Limb (tissue), 2 donors: ENCODE measurements around the gene RGS7.
"Not testable (repeated sequence)": the region's sequence is repeated elsewhere in the genome, so short reads cannot be mapped to it uniquely, and the experiment has no call there.

Experiments used
- DNase-seq, 2 donors: peaks; one replicate each; pipeline ENCODE4 v3.0.0-alpha.2; 2016; ENCODE audit errors: extremely low spot score in 2 of 2

Gene RGS7

GRCh38 chr1:241274693-241275092 lies 82.3 kb downstream of the RGS7 start:
- no peak for DNase-seq

- DNase-seq: no peak
Observed at GRCh38 chr1:241272828-241273227, 84.2 kb downstream of the RGS7 start.

- DNase-seq: no peak
Observed at GRCh38 chr1:241271427-241271826, 85.6 kb downstream of the RGS7 start.

- no peak for DNase-seq
Observed at GRCh38 chr1:241270016-241270415, 87.0 kb downstream of the RGS7 start.

GRCh38 chr1:241269116-241269515 lies 87.9 kb downstream of the RGS7 start:
- no peak for DNase-seq

GRCh38 chr1:241266121-241266520 lies 90.9 kb downstream of the RGS7 start:
- no peak for DNase-seq

- no peak for DNase-seq
Observed at GRCh38 chr1:241265428-241265827, 91.6 kb downstream of the RGS7 start.

- DNase-seq: no peak
Observed at GRCh38 chr1:241263346-241263745, 93.7 kb downstream of the RGS7 start.

- no peak for DNase-seq
Observed at GRCh38 chr1:241253471-241253870, 103.5 kb downstream of the RGS7 start.

GRCh38 chr1:241250465-241250864 lies 106.5 kb downstream of the RGS7 start:
- DNase-seq: no peak

- DNase-seq: no peak
Observed at GRCh38 chr1:241240069-241240468, 116.9 kb downstream of the RGS7 start.

GRCh38 chr1:241237873-241238272 lies 119.1 kb downstream of the RGS7 start:
- DNase-seq: no peak

- DNase-seq: peak in 1 of 2 donors; percentile 45
Observed at GRCh38 chr1:241235256-241235897, 121.6 kb downstream of the RGS7 start.

- no peak for DNase-seq
Observed at GRCh38 chr1:241229711-241230110, 127.3 kb downstream of the RGS7 start.

- no peak for DNase-seq
Observed at GRCh38 chr1:241229216-241229615, 127.8 kb downstream of the RGS7 start.

- DNase-seq: no peak
Observed at GRCh38 chr1:241228339-241228738, 128.7 kb downstream of the RGS7 start.

- no peak for DNase-seq
Observed at GRCh38 chr1:241225741-241226140, 131.3 kb downstream of the RGS7 start.

GRCh38 chr1:241224189-241224588 lies 132.8 kb downstream of the RGS7 start:
- not testable (repeated sequence) for DNase-seq

GRCh38 chr1:241222813-241223212 lies 134.2 kb downstream of the RGS7 start:
- not testable (repeated sequence) for DNase-seq

- DNase-seq: no peak
Observed at GRCh38 chr1:241221319-241221718, 135.7 kb downstream of the RGS7 start.

- not testable (repeated sequence) for DNase-seq
Observed at GRCh38 chr1:241220913-241221312, 136.1 kb downstream of the RGS7 start.

GRCh38 chr1:241219449-241219848 lies 137.6 kb downstream of the RGS7 start:
- DNase-seq: no peak

- DNase-seq: no peak
Observed at GRCh38 chr1:241217516-241217915, 139.5 kb downstream of the RGS7 start.

GRCh38 chr1:241215683-241216082 lies 141.3 kb downstream of the RGS7 start:
- DNase-seq: no peak
